Activated CD8-positive, alpha-beta memory T cell treated with anti-CD3 and anti-CD28 coated beads, Interleukin-2, amount 10 ng/mL, durations not matched to agents 7 days and 5 days (primary cell): Measurements from ENCODE around the gene CCDC186. TPM values are rescaled to one million over a fixed set of nuclear protein-coding genes. Genes with fewer than 3 reads are reported as not detected.
A peak's percentile ranks its signal among the peaks of the same experiment; 100 is the strongest.

Source experiments
- ATAC-seq: fragments of 150-1000 bp; cut with Tn5 transposase; one replicate; pipeline ENCODE4 v1.10.0; 2021; ENCODE audit warnings: moderate library complexity
- CTCF ChIA-PET: fragments of 350-600 bp; sonication (Branson Sonifier 250); formaldehyde crosslinking; loops from one replicate; lab custom pipeline; 2021; ENCODE audit warnings: antibody characterized with exemption; lab: Charles Lee
- DNase-seq: peaks from one replicate; pipeline ENCODE4 v3.0.0-alpha.2; 2020
- H3K27ac Mint-ChIP-seq: one replicate; pipeline ENCODE4 v1.8.0; 2021; ENCODE audit warnings: mild to moderate bottlenecking, mixed read lengths
- H3K27me3 Mint-ChIP-seq: one replicate; pipeline ENCODE4 v1.8.0; 2021; ENCODE audit warnings: mixed read lengths
- H3K36me3 Mint-ChIP-seq: one replicate; pipeline ENCODE4 v1.8.0; 2021; ENCODE audit warnings: mild to moderate bottlenecking, mixed read lengths
- H3K4me1 Mint-ChIP-seq: one replicate; pipeline ENCODE4 v1.8.0; 2021; ENCODE audit warnings: mixed read lengths
- H3K4me3 Mint-ChIP-seq: one replicate; pipeline ENCODE4 v1.8.0; 2021; ENCODE audit warnings: mild to moderate bottlenecking, moderate library complexity, mixed read lengths
- H3K9me3 Mint-ChIP-seq: one replicate; pipeline ENCODE4 v1.8.0; 2022; ENCODE audit warnings: low read depth, mixed read lengths
- total RNA-seq, 2 experiments: library from RNA; stranded (reverse); gene quantifications; one replicate each; pipeline ENCODE4 v1.2.3, GENCODE V29; 2021

The CCDC186 gene
- total RNA-seq, 2 experiments from 2014 or later, result 15.3 to 17.9 TPM

- no peak overlapping the region for H3K27ac Mint-ChIP-seq
- ATAC-seq, result no peak
- CTCF ChIA-PET, result interaction anchor here (1.5 kb wide), 1 partner anchor 11 kb away, joined by 3 read pairs; no protein-coding TSS in a partner anchor
Measured at GRCh38 chr10:114094795-114095194, 79.2 kb downstream of the CCDC186 start.

GRCh38 chr10:114087655-114088054 is 86.3 kb downstream of the CCDC186 start:
- Mint-ChIP-seq H3K4me3 (no peak overlapping the region), H3K36me3 (no peaks in the 10 kb centered on the region), H3K9me3 (no peaks in the 10 kb centered on the region), H3K27ac (no peak overlapping the region), H3K4me1 (peaks cover 2% of the 10 kb centered on the region), H3K27me3 (peaks cover 4% of the 10 kb centered on the region)
- DNase-seq (no peak), ATAC-seq (no peak)
- CTCF ChIA-PET, result interaction anchor here (0.7 to 1.8 kb wide), 3 partner anchors 13 to 289 kb away, joined by 3 to 4 read pairs (median 3); no protein-coding TSS in a partner anchor

More at GRCh38 chr10:114094795-114095194, 79.2 kb downstream of the CCDC186 start:
- peaks cover 6% of the 10 kb centered on the region for H3K36me3 Mint-ChIP-seq
- peaks cover 6% of the 10 kb centered on the region for H3K27me3 Mint-ChIP-seq
- no peak overlapping the region for H3K4me3 Mint-ChIP-seq
- H3K9me3 Mint-ChIP-seq, result peaks cover 2% of the 10 kb centered on the region
- no peak for DNase-seq
- H3K4me1 Mint-ChIP-seq, result peaks cover 42% of the 10 kb centered on the region

GRCh38 chr10:114087255-114087654 is 86.7 kb downstream of the CCDC186 start:
- peaks cover 4% of the 10 kb centered on the region for H3K27me3 Mint-ChIP-seq
- ATAC-seq (no peak), DNase-seq (no peak)
- H3K27ac Mint-ChIP-seq, result no peak overlapping the region
- peaks cover 2% of the 10 kb centered on the region for H3K4me1 Mint-ChIP-seq
- no peak overlapping the region for H3K4me3 Mint-ChIP-seq
- CTCF ChIA-PET, result interaction anchor here (0.6 to 1.8 kb wide), 3 partner anchors 14 to 1426 kb away, joined by 3 to 4 read pairs (median 3); no protein-coding TSS in a partner anchor
- no peaks in the 10 kb centered on the region for H3K9me3 Mint-ChIP-seq
- H3K36me3 Mint-ChIP-seq, result no peaks in the 10 kb centered on the region

- Mint-ChIP-seq H3K27me3 (peaks cover 22% of the 10 kb centered on the region), H3K4me3 (no peak overlapping the region), H3K27ac (no peak overlapping the region), H3K36me3 (no peaks in the 10 kb centered on the region), H3K4me1 (peaks cover 2% of the 10 kb centered on the region), H3K9me3 (no peaks in the 10 kb centered on the region)
- ATAC-seq (peak; percentile 68), DNase-seq (peak; percentile 59)
- CTCF ChIA-PET, result interaction anchor here (1.3 to 1.7 kb wide), 4 partner anchors 10 to 19 kb away, joined by 3 to 5 read pairs (median 4); no protein-coding TSS in a partner anchor
Measured at GRCh38 chr10:114084215-114084614, 89.8 kb downstream of the CCDC186 start.

GRCh38 chr10:114083040-114083439 is 91.0 kb downstream of the CCDC186 start:
- H3K4me1 Mint-ChIP-seq, result peaks cover 2% of the 10 kb centered on the region
- CTCF ChIA-PET, result interaction anchor here (2.9 kb wide), 1 partner anchor 13 kb away, joined by 13 read pairs; no protein-coding TSS in a partner anchor
- ATAC-seq, result peak; percentile 40
- no peaks in the 10 kb centered on the region for H3K36me3 Mint-ChIP-seq
- peaks cover 22% of the 10 kb centered on the region for H3K27me3 Mint-ChIP-seq
- peak; percentile 49 for DNase-seq
- H3K4me3 Mint-ChIP-seq, result no peak overlapping the region
- H3K27ac Mint-ChIP-seq, result no peak overlapping the region
- no peaks in the 10 kb centered on the region for H3K9me3 Mint-ChIP-seq

- CTCF ChIA-PET, result interaction anchor here (1.0 to 2.9 kb wide), 2 partner anchors 12 to 88 kb away, joined by 3 to 13 read pairs; no protein-coding TSS in a partner anchor
- H3K27me3 Mint-ChIP-seq, result peaks cover 20% of the 10 kb centered on the region
- no peak overlapping the region for H3K27ac Mint-ChIP-seq
- peaks cover 2% of the 10 kb centered on the region for H3K4me1 Mint-ChIP-seq
- H3K9me3 Mint-ChIP-seq, result no peaks in the 10 kb centered on the region
- ATAC-seq (no peak), DNase-seq (no peak)
- H3K4me3 Mint-ChIP-seq, result no peak overlapping the region
- H3K36me3 Mint-ChIP-seq, result no peaks in the 10 kb centered on the region
Measured at GRCh38 chr10:114081911-114082583, 92.0 kb downstream of the CCDC186 start.

GRCh38 chr10:114079421-114079820 is 94.6 kb downstream of the CCDC186 start:
- ATAC-seq (no peak), DNase-seq (no peak)
- H3K36me3 Mint-ChIP-seq, result no peaks in the 10 kb centered on the region
- H3K27me3 Mint-ChIP-seq, result peaks cover 18% of the 10 kb centered on the region
- H3K9me3 Mint-ChIP-seq, result no peaks in the 10 kb centered on the region
- CTCF ChIA-PET, result no interaction called here
- peaks cover 6% of the 10 kb centered on the region for H3K4me1 Mint-ChIP-seq
- H3K4me3 Mint-ChIP-seq, result no peak overlapping the region
- H3K27ac Mint-ChIP-seq, result no peak overlapping the region

- Mint-ChIP-seq H3K9me3 (no peaks in the 10 kb centered on the region), H3K4me3 (no peak overlapping the region), H3K4me1 (peaks cover 15% of the 10 kb centered on the region), H3K27ac (no peak overlapping the region), H3K36me3 (no peaks in the 10 kb centered on the region), H3K27me3 (peaks cover 18% of the 10 kb centered on the region)
- no peak for ATAC-seq
- CTCF ChIA-PET, result interaction anchor here (0.6 kb wide), 1 partner anchor 48 kb away, joined by 4 read pairs; no protein-coding TSS in a partner anchor
- no peak for DNase-seq
Measured at GRCh38 chr10:114078346-114078745, 95.7 kb downstream of the CCDC186 start.

- CTCF ChIA-PET, result no interaction called here
- H3K4me1 Mint-ChIP-seq, result peaks cover 18% of the 10 kb centered on the region
- no peaks in the 10 kb centered on the region for H3K9me3 Mint-ChIP-seq
- DNase-seq, result no peak
- no peak overlapping the region for H3K27ac Mint-ChIP-seq
- no peak overlapping the region for H3K4me3 Mint-ChIP-seq
- no peak for ATAC-seq
- peaks cover 18% of the 10 kb centered on the region for H3K27me3 Mint-ChIP-seq
- H3K36me3 Mint-ChIP-seq, result no peaks in the 10 kb centered on the region
Measured at GRCh38 chr10:114077815-114078219, 96.2 kb downstream of the CCDC186 start.

GRCh38 chr10:114077347-114077746 is 96.7 kb downstream of the CCDC186 start:
- DNase-seq (no peak), ATAC-seq (no peak)
- Mint-ChIP-seq H3K27me3 (peaks cover 18% of the 10 kb centered on the region), H3K4me1 (peaks cover 19% of the 10 kb centered on the region), H3K36me3 (no peaks in the 10 kb centered on the region), H3K27ac (no peak overlapping the region), H3K4me3 (no peak overlapping the region), H3K9me3 (no peaks in the 10 kb centered on the region)
- CTCF ChIA-PET, result no interaction called here

- ATAC-seq, result no peak
- Mint-ChIP-seq H3K4me1 (peaks cover 28% of the 10 kb centered on the region), H3K4me3 (no peak overlapping the region), H3K36me3 (no peaks in the 10 kb centered on the region), H3K9me3 (no peaks in the 10 kb centered on the region), H3K27me3 (peaks cover 11% of the 10 kb centered on the region), H3K27ac (no peak overlapping the region)
- CTCF ChIA-PET, result interaction anchor here (0.8 kb wide), 2 partner anchors 9 to 166 kb away, joined by 3 read pairs; no protein-coding TSS in a partner anchor
- no peak for DNase-seq
Measured at GRCh38 chr10:114075093-114075492, 98.9 kb downstream of the CCDC186 start.

GRCh38 chr10:114073395-114074186 is 100.4 kb downstream of the CCDC186 start:
- H3K9me3 Mint-ChIP-seq, result no peaks in the 10 kb centered on the region
- peaks cover 32% of the 10 kb centered on the region for H3K4me1 Mint-ChIP-seq
- peak overlapping the region; percentile 10 for H3K4me3 Mint-ChIP-seq
- peaks cover 3% of the 10 kb centered on the region for H3K27me3 Mint-ChIP-seq
- DNase-seq (peak; percentile 79), ATAC-seq (peak; percentile 97)
- H3K27ac Mint-ChIP-seq, result peak overlapping the region; percentile 60
- CTCF ChIA-PET, result interaction anchor here (1.2 to 1.3 kb wide), 2 partner anchors 27 to 142 kb away, joined by 3 to 5 read pairs; no protein-coding TSS in a partner anchor
- H3K36me3 Mint-ChIP-seq, result no peaks in the 10 kb centered on the region

- no peak for ATAC-seq
- H3K4me1 Mint-ChIP-seq, result peaks cover 42% of the 10 kb centered on the region
- no peaks in the 10 kb centered on the region for H3K36me3 Mint-ChIP-seq
- H3K9me3 Mint-ChIP-seq, result no peaks in the 10 kb centered on the region
- no peak overlapping the region for H3K4me3 Mint-ChIP-seq
- CTCF ChIA-PET, result interaction anchor here (0.8 to 3.9 kb wide), 6 partner anchors 9 to 400 kb away, joined by 3 to 13 read pairs (median 3); no protein-coding TSS in a partner anchor
- no peak overlapping the region for H3K27ac Mint-ChIP-seq
- peaks cover 3% of the 10 kb centered on the region for H3K27me3 Mint-ChIP-seq
- no peak for DNase-seq
Measured at GRCh38 chr10:114071178-114071577, 102.8 kb downstream of the CCDC186 start.
